SK-N-SH treated with all-trans-retinoic acid at 6 μM for 48 hours (cell line): ENCODE measurements around the gene MEIKIN.

Experiments
- ATAC-seq: fragments of 200-7000 bp; cut with Tn5 transposase; 3 replicates; pipeline ENCODE4 v1.9.1; 2020; ENCODE audit warnings: mild to moderate bottlenecking, moderate library complexity
- BACH2 ChIP-seq: fragments of 250-450 bp; sonication (Bioruptor Pico); IDR thresholded peaks from 2 replicates; pipeline ENCODE4 v1.9.0; 2021; ENCODE audit warnings: mild to moderate bottlenecking, borderline replicate concordance
- CREB5 ChIP-seq: fragments of 250-450 bp; sonication (Bioruptor Pico); IDR thresholded peaks from 2 replicates; pipeline ENCODE4 v1.5.1; 2020; ENCODE audit warnings: low read depth, mild to moderate bottlenecking, moderate library complexity
- CSRNP3 ChIP-seq: fragments of 250-450 bp; sonication (Bioruptor Pico); IDR thresholded peaks from 2 replicates; pipeline ENCODE4 v1.5.1; 2021; ENCODE audit warnings: mild to moderate bottlenecking, moderate library complexity
- ESRRG ChIP-seq: fragments of 250-450 bp; sonication (Bioruptor Pico); IDR thresholded peaks from 2 replicates; pipeline ENCODE4 v1.6.1; 2021; ENCODE audit warnings: mild to moderate bottlenecking
- GLIS3 ChIP-seq: fragments of 250-450 bp; sonication (Bioruptor Pico); IDR thresholded peaks from 2 replicates; pipeline ENCODE4 v1.5.0; 2020; ENCODE audit warnings: mild to moderate bottlenecking, moderate library complexity
- ISL1 ChIP-seq: fragments of 250-450 bp; sonication (Bioruptor Pico); IDR thresholded peaks from 2 replicates; pipeline ENCODE4 v2.1.2; 2022; ENCODE audit warnings: mild to moderate bottlenecking, moderate library complexity
- OSR1 ChIP-seq: fragments of 250-450 bp; sonication (Bioruptor Pico); IDR thresholded peaks from 2 replicates; pipeline ENCODE4 v1.8.0; 2022; ENCODE audit warnings: moderate library complexity, mild to moderate bottlenecking, inconsistent platforms
- PPARA ChIP-seq: fragments of 250-450 bp; sonication (Bioruptor Pico); IDR thresholded peaks from 2 replicates; pipeline ENCODE4 v1.5.0; 2020; ENCODE audit warnings: mild to moderate bottlenecking, borderline replicate concordance
- RARB ChIP-seq: fragments of 250-450 bp; sonication (Bioruptor Pico); IDR thresholded peaks from 2 replicates; pipeline ENCODE4 v1.8.0; 2021; ENCODE audit warnings: mild to moderate bottlenecking, moderate library complexity
- SNAI2 ChIP-seq: fragments of 250-450 bp; sonication (Bioruptor Pico); IDR thresholded peaks from 2 replicates; pipeline ENCODE4 v1.5.0; 2020; ENCODE audit warnings: mild to moderate bottlenecking, moderate library complexity
- TOX ChIP-seq: fragments of 250-450 bp; sonication (Bioruptor Pico); IDR thresholded peaks from 2 replicates; pipeline ENCODE4 v1.8.0; 2021; ENCODE audit warnings: mild to moderate bottlenecking, moderate library complexity, borderline replicate concordance
- TSHZ2 ChIP-seq: fragments of 250-450 bp; sonication (Bioruptor Pico); IDR thresholded peaks from 2 replicates; pipeline ENCODE4 v1.5.0; 2020; ENCODE audit warnings: mild to moderate bottlenecking, moderate library complexity
- ZC3H10 ChIP-seq: fragments of 250-450 bp; sonication (Bioruptor Pico); IDR thresholded peaks from 2 replicates; pipeline ENCODE4 v1.5.1; 2021; ENCODE audit warnings: mild to moderate bottlenecking, moderate library complexity
- ZFP3 ChIP-seq: fragments of 250-450 bp; sonication (Bioruptor Pico); IDR thresholded peaks from 2 replicates; pipeline ENCODE4 v1.5.0; 2020; ENCODE audit warnings: mild to moderate bottlenecking, moderate library complexity
- ZFP30 ChIP-seq: fragments of 450-650 bp; formaldehyde crosslinking; IDR thresholded peaks from 2 replicates; pipeline ENCODE4 v1.5.0; 2022; ENCODE audit warnings: mild to moderate bottlenecking, moderate library complexity
- ZNF565 ChIP-seq: fragments of 450-650 bp; formaldehyde crosslinking; conservative IDR thresholded peaks from 2 replicates; pipeline ENCODE4 v1.5.0; 2020; ENCODE audit warnings: low read depth, mild to moderate bottlenecking, moderate library complexity
- ZNF8 ChIP-seq: fragments of 450-650 bp; formaldehyde crosslinking; IDR thresholded peaks from 2 replicates; pipeline ENCODE4 v1.5.0; 2020; ENCODE audit warnings: mild to moderate bottlenecking, moderate library complexity

The MEIKIN gene

GRCh38 chr5:131983244-131983771 lies 37.8 kb upstream of the MEIKIN start:
- TF ChIP-seq ZFP3 (CRISPR knock-in tag), result no peak
- no peak for TF ChIP-seq ISL1
- no peak for TF ChIP-seq GLIS3 (CRISPR knock-in tag)
- no peak for TF ChIP-seq ESRRG (CRISPR knock-in tag)
- TF ChIP-seq TOX, result no peak
- no peak for TF ChIP-seq ZFP30
- TF ChIP-seq CREB5 (CRISPR knock-in tag), result no peak
- no peak for TF ChIP-seq BACH2 (CRISPR knock-in tag)
- TF ChIP-seq CSRNP3 (CRISPR knock-in tag), result no peak
- no peak for TF ChIP-seq ZC3H10
- TF ChIP-seq PPARA (CRISPR knock-in tag), result no peak
- TF ChIP-seq ZNF565, result no peak
- TF ChIP-seq SNAI2 (CRISPR knock-in tag), result no peak
- no peak for ATAC-seq

- no peak for TF ChIP-seq CSRNP3 (CRISPR knock-in tag)
- TF ChIP-seq, all 23 proteins: peak for 0
- no peak for ATAC-seq
These were observed 36.1 kb upstream of the MEIKIN start for GRCh38 chr5:131981516-131981915.

GRCh38 chr5:131980696-131981095 lies 35.2 kb upstream of the MEIKIN start:
- TF ChIP-seq ZNF8 (no peak), SNAI2 (CRISPR knock-in tag) (no peak), ZC3H10 (no peak), CREB5 (CRISPR knock-in tag) (no peak), OSR1 (CRISPR knock-in tag) (no peak), PPARA (CRISPR knock-in tag) (no peak), RARB (CRISPR knock-in tag) (no peak)
- TF ChIP-seq, all 23 proteins: peak for 0
- ATAC-seq, result no peak

GRCh38 chr5:131979816-131980215 lies 34.4 kb upstream of the MEIKIN start:
- ATAC-seq, result no peak
- TF ChIP-seq RARB (CRISPR knock-in tag) (no peak), PPARA (CRISPR knock-in tag) (no peak), ESRRG (CRISPR knock-in tag) (no peak), ZFP3 (CRISPR knock-in tag) (no peak), OSR1 (CRISPR knock-in tag) (no peak), ZFP30 (no peak), CREB5 (CRISPR knock-in tag) (no peak), ZNF8 (no peak), ISL1 (no peak), TSHZ2 (CRISPR knock-in tag) (no peak)
